ENCODE measurements around the gene RPP14.

- no peak for TF ChIP-seq CTCF (IDR thresholded peaks at IDR 0.05)
- TF ChIP-seq POLR2A (IDR thresholded peaks at IDR 0.05) = no peak
Measured at GRCh38 chr3:58337190-58337589, 31.1 kb downstream of the RPP14 start.

All from esophagus squamous epithelium (tissue), 4 donors.